Measurements from ENCODE around the gene SHISA6. TPM values are rescaled to one million over a fixed set of nuclear protein-coding genes. Genes with fewer than 3 reads are reported as not detected.

Gene SHISA6
- total and polyA plus RNA-seq, 2 donors (not counting 1 experiment from before 2014, with no cell fraction given): not detected

DNA sequence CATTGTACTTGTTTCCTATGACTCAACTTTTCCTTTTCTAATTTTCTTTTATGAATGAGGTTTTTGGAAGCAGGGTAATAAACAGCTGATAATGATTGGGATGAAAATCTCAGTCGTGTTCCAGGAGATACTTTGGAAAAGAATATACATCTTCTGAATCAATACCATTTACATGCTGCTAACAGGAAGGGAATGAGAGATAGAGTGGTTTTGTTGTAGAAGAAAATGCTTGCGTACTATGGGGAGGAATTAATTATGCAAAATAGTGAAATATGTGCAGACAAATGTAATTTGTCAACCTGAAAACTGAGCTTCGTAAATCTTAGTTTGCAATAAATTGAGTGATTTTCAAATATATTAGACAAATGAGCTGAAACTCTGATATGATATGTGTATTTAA, 24.0 kb upstream of the SHISA6 start:
- Histone ChIP-seq H3K4me1 (ENCODE audit: control insufficient read depth, extremely low read depth, insufficient read depth, low read length) (no peaks in the 10 kb centered on the region), H2AFZ (ENCODE audit: low read length) (no peak overlapping the region), H3K79me2 (ENCODE audit: control insufficient read depth, insufficient read depth, low read length) (no peaks in the 10 kb centered on the region), H3K4me2 (ENCODE audit: extremely low read depth, insufficient read depth, low read length) (no peak overlapping the region), H3K36me3 (ENCODE audit: control insufficient read depth, insufficient read depth, low read length) (no peaks in the 10 kb centered on the region), H4K20me1 (ENCODE audit: control insufficient read depth, extremely low read depth, insufficient read depth, low read length) (no peaks in the 10 kb centered on the region), H3K27me3 (ENCODE audit: control insufficient read depth, insufficient read depth, low read length) (no peaks in the 10 kb centered on the region), H3K9ac (ENCODE audit: insufficient read depth, low read length) (no peak overlapping the region), H3K9me3 (ENCODE audit: control insufficient read depth, insufficient read depth, low read depth, low read length) (no peaks in the 10 kb centered on the region), H3K27ac (ENCODE audit: insufficient read depth, low read length) (no peak overlapping the region), H3K4me3 (replicated peaks in 1 of 4; ENCODE audit: control extremely low read depth in 1 of 4, insufficient read depth in 1 of 4, low read depth in 3 of 4, low read length in 4 of 4) (no peak overlapping the region)
- TF ChIP-seq, protein P1, sequence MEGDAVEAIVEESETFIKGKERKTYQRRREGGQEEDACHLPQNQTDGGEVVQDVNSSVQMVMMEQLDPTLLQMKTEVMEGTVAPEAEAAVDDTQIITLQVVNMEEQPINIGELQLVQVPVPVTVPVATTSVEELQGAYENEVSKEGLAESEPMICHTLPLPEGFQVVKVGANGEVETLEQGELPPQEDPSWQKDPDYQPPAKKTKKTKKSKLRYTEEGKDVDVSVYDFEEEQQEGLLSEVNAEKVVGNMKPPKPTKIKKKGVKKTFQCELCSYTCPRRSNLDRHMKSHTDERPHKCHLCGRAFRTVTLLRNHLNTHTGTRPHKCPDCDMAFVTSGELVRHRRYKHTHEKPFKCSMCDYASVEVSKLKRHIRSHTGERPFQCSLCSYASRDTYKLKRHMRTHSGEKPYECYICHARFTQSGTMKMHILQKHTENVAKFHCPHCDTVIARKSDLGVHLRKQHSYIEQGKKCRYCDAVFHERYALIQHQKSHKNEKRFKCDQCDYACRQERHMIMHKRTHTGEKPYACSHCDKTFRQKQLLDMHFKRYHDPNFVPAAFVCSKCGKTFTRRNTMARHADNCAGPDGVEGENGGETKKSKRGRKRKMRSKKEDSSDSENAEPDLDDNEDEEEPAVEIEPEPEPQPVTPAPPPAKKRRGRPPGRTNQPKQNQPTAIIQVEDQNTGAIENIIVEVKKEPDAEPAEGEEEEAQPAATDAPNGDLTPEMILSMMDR (conservative IDR thresholded peaks at IDR 0.05 in 1 of 2, IDR thresholded peaks at IDR 0.05 in 1 of 2; ENCODE audit: low read depth in 1 of 2, low read length in 2 of 2): no peak
- DNase-seq (ENCODE audit: low read depth in 2 of 2): no peak

DNA sequence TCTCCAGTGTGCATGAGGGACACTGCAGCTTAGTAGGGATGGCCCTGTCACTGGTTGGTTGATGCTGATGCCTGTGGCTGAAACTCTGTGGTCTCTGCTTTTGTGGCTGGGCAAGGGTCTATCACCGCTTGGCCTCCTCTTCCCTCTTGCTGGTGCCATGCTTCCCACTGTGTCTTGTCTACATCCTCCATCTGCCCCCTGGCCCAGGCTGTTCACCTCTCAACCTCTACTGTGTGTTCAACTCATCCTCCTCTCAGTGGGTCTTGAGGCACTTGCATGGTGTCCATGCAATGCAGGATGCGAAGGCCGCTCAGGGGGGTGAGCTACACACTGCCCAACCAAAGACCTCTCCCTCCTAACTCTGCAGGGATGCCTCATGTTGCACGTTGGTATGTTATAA, 19.8 kb upstream of the SHISA6 start:
- H3K36me3 ChIP-seq (ENCODE audit: control insufficient read depth, insufficient read depth, low read length): no peaks in the 10 kb centered on the region
- H3K27me3 ChIP-seq (ENCODE audit: control insufficient read depth, insufficient read depth, low read length): no peaks in the 10 kb centered on the region
- no peak overlapping the region for H3K4me2 ChIP-seq (ENCODE audit: extremely low read depth, insufficient read depth, low read length)
- H3K79me2 ChIP-seq (ENCODE audit: control insufficient read depth, insufficient read depth, low read length): no peaks in the 10 kb centered on the region
- TF ChIP-seq EZH2 (IDR thresholded peaks at IDR 0.05; ENCODE audit: low read length, missing control alignments): no peak
- TF ChIP-seq, protein P1 (conservative IDR thresholded peaks at IDR 0.05 in 1 of 2, IDR thresholded peaks at IDR 0.05 in 1 of 2; ENCODE audit: low read depth in 1 of 2, low read length in 2 of 2): no peak
- no peaks in the 10 kb centered on the region for H3K4me1 ChIP-seq (ENCODE audit: control insufficient read depth, extremely low read depth, insufficient read depth, low read length)
- no peak overlapping the region for H2AFZ ChIP-seq (ENCODE audit: low read length)
- DNase-seq (ENCODE audit: low read depth in 2 of 2): no peak
- no peak overlapping the region for H3K27ac ChIP-seq (ENCODE audit: insufficient read depth, low read length)
- no peaks in the 10 kb centered on the region for H3K9me3 ChIP-seq (ENCODE audit: control insufficient read depth, insufficient read depth, low read depth, low read length)
- no peaks in the 10 kb centered on the region for H4K20me1 ChIP-seq (ENCODE audit: control insufficient read depth, extremely low read depth, insufficient read depth, low read length)
- H3K4me3 ChIP-seq (replicated peaks in 1 of 4; ENCODE audit: control extremely low read depth in 1 of 4, insufficient read depth in 1 of 4, low read depth in 3 of 4, low read length in 4 of 4): no peak overlapping the region
- no peak overlapping the region for H3K9ac ChIP-seq (ENCODE audit: insufficient read depth, low read length)

DNA sequence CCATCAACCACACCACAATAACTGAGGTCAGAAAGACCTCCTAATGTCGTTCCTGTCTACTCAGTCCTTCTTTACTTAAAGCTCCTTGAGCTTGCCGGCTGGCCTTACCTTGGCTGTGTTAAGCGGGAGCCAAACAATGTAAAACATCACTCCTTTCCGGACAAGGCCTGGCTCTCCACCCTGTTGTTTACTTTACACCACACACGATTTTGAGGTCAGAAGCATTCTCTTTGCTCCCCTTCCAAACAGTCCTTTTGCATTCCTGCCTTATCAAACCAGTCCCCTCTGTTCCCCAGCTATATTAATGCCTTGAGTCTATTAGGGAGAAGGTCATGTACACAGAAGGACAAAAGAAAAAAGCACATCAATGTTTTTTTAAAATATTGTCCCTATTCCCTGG, 19.3 kb upstream of the SHISA6 start:
- Histone ChIP-seq H3K4me1 (ENCODE audit: control insufficient read depth, extremely low read depth, insufficient read depth, low read length) (no peaks in the 10 kb centered on the region), H3K4me3 (replicated peaks in 1 of 4; ENCODE audit: control extremely low read depth in 1 of 4, insufficient read depth in 1 of 4, low read depth in 3 of 4, low read length in 4 of 4) (no peak overlapping the region), H3K79me2 (ENCODE audit: control insufficient read depth, insufficient read depth, low read length) (no peaks in the 10 kb centered on the region), H3K4me2 (ENCODE audit: extremely low read depth, insufficient read depth, low read length) (no peak overlapping the region), H3K9ac (ENCODE audit: insufficient read depth, low read length) (no peak overlapping the region), H3K27me3 (ENCODE audit: control insufficient read depth, insufficient read depth, low read length) (no peaks in the 10 kb centered on the region), H2AFZ (ENCODE audit: low read length) (no peak overlapping the region), H4K20me1 (ENCODE audit: control insufficient read depth, extremely low read depth, insufficient read depth, low read length) (no peaks in the 10 kb centered on the region), H3K9me3 (ENCODE audit: control insufficient read depth, insufficient read depth, low read depth, low read length) (no peaks in the 10 kb centered on the region), H3K36me3 (ENCODE audit: control insufficient read depth, insufficient read depth, low read length) (no peaks in the 10 kb centered on the region), H3K27ac (ENCODE audit: insufficient read depth, low read length) (no peak overlapping the region)
- TF ChIP-seq, protein P1 (conservative IDR thresholded peaks at IDR 0.05 in 1 of 2, IDR thresholded peaks at IDR 0.05 in 1 of 2; ENCODE audit: low read depth in 1 of 2, low read length in 2 of 2): no peak
- no peak for TF ChIP-seq EZH2 (IDR thresholded peaks at IDR 0.05; ENCODE audit: low read length, missing control alignments)
- no peak for DNase-seq (ENCODE audit: low read depth in 2 of 2)

Measured in fibroblast of lung (primary cell).